HG03520 (cell line): ENCODE data around the gene RETREG3.
"Not testable (repeated sequence)": the region's sequence is repeated elsewhere in the genome, so short reads cannot be mapped to it uniquely, and the experiment has no call there.

Experiments used
- ATAC-seq: cut with Tn5 transposase; IDR thresholded peaks from one replicate; pipeline ENCODE4 v1.9.1; 2021; ENCODE audit warnings: mild to moderate bottlenecking, moderate library complexity; ENCODE audit not compliant: unreplicated experiment

RETREG3 gene

GRCh38 chr17:42554250-42555121 lies 54.7 kb downstream of the RETREG3 start:
- ATAC-seq, result peak; percentile 68

DNA sequence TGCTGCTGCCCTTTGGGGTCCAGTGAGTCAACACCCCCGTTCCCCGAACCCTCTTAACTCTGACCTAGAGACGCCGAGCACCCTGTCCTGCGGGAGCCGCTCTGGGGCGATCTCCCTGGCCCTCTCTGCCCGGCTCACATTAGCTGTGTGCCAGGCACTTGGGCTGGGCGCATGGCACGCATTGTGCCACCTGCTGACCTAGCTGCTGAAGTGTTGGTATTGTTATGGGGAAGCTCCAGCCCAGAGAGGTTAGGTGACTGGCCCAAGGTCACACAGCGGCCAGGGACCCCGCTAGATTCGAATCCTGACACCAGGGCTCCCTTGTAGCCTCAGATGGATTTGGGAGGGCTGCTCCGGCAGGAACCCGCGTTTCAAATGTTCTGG lies 55.3 kb downstream of the RETREG3 start:
- no peak for ATAC-seq

GRCh38 chr17:42553161-42553818 lies 55.9 kb downstream of the RETREG3 start:
- ATAC-seq, result no peak

GRCh38 chr17:42552736-42553135 lies 56.4 kb downstream of the RETREG3 start, which contains the start of gene HSD17B1:
HSD17B1 (plus strand) TSS chr17:42552923; CDS start chr17:42552934, 11 bp downstream.
- ATAC-seq, result not testable (repeated sequence)

DNA sequence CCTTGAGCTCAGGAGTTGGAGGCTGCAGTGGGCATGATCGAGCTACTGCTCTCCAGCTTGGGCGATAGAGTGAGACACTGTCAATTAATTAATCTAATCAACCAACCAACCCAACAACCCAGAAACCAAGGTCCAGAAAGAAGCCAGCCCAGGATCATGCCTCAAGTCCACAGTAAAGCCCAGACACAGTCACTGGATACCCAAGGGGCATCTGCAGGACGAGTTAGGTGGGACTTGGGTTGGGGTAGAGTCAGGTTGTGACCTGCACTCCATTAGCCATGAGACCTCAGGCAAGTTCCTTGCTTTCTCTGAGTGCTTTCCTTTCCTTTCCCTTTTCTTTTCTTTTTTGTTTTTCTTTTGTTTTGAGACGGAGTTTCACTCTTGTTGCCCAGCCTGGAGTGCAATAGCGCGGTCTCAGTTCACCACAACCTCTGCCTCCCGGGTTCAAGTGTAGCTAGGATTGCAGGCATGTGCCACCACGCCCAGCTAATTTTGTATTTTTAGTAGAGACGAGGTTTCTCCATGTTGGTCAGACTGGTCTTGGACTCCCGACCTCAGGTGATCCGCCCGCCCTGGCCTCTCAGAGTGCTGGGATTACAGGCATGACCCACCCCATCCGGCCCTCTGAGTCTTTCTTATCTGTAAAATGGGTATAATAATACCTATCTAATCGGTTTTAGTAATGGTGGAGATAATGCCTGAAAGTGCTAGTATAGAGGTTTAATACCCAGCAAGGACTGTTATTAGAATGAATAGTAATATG lies 60.0 kb downstream of the RETREG3 start:
- no peak for ATAC-seq

DNA sequence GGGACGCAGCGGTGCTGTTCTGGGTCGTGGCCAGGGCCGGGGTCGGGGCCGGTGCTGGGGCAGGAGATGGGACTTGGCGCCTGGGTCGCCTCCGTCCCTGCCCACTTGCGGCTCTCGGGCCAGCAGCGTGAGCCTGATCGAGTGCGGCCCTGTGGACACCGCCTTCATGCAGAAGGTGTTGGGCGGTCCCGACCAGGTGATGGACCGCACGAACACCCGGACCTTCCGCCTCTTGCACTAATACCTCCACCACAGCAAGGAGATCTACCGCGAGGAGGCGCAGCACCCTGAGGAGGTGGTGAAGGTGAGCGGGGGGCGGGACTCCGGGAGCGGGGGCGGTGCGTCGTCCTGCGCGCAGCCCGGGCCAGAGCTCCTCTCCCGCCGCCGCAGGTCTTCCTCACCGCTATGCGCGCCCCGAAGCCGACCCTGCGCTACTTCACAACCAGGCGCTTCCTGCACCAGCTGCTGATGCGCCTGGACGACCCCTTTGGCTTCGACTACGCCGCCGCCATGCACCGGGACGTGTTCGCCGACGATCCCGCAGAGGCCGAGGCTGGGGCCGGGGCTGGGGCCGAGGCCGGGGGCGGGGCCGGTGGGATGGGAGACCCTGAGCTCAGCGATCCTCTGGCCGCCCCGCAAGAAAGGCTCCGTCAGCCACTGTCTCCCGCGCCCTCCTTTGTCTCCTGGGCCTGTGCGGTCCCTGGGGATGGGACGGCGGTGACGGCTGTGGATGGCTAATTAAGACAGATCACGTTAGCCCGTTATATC lies 60.9 kb downstream of the RETREG3 start:
- ATAC-seq, result peak; percentile 63

GRCh38 chr17:42547698-42548069 lies 61.5 kb downstream of the RETREG3 start:
- ATAC-seq, result no peak

DNA sequence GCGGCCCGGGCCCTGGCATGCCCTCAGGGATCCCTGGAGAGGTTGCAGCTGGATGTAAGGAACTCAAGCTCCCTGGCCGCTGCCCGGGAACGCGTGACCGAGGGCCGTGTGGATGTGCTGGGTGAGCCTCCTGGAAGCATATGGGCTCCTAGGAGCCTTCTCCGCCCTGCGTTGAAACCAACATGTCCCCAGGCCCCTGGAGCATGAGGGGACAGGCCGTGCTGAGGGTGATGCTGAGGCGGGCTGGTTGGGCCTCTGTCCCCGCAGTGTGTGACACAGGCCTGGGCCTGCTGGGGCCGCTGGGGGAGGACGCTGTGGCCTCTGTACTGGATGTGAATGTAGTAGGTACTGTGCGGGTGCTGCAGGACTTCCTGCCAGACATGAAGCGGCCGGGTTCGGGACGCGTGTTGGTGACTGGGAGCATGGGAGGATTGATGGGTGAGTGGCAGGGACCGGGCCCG lies 62.1 kb downstream of the RETREG3 start:
- no peak for ATAC-seq

GRCh38 chr17:42545755-42546505 lies 63.2 kb downstream of the RETREG3 start:
- ATAC-seq, result not testable (repeated sequence)

DNA sequence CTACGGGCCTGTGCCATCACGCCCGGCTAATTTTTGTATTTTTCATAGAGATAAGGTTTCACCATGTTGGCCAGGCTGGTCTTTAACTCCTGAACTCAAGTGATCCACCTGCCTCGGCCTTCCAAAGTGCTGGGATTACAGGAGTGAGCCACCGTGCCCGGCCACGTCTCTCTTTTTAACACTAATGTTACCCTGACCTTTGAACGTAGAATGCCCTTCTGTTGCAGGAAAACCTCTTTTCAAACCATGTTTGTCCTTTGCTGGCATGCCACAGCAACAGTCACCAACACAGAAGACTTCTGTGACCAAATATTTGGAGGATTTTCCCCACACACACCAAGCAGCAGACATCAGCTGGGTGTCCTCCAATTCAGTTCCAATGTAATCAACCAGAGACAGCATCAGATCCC lies 64.3 kb downstream of the RETREG3 start:
- no peak for ATAC-seq

DNA sequence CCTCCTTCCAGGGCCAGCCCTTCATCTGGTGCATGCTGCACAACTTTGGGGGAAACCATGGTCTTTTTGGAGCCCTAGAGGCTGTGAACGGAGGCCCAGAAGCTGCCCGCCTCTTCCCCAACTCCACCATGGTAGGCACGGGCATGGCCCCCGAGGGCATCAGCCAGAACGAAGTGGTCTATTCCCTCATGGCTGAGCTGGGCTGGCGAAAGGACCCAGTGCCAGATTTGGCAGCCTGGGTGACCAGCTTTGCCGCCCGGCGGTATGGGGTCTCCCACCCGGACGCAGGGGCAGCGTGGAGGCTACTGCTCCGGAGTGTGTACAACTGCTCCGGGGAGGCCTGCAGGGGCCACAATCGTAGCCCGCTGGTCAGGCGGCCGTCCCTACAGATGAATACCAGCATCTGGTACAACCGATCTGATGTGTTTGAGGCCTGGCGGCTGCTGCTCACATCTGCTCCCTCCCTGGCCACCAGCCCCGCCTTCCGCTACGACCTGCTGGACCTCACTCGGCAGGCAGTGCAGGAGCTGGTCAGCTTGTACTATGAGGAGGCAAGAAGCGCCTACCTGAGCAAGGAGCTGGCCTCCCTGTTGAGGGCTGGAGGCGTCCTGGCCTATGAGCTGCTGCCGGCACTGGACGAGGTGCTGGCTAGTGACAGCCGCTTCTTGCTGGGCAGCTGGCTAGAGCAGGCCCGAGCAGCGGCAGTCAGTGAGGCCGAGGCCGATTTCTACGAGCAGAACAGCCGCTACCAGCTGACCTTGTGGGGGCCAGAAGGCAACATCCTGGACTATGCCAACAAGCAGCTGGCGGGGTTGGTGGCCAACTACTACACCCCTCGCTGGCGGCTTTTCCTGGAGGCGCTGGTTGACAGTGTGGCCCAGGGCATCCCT lies 65.7 kb downstream of the RETREG3 start:
- no peak for ATAC-seq

- ATAC-seq, result no peak
These were observed 67.9 kb downstream of the RETREG3 start for GRCh38 chr17:42541041-42541833.

DNA sequence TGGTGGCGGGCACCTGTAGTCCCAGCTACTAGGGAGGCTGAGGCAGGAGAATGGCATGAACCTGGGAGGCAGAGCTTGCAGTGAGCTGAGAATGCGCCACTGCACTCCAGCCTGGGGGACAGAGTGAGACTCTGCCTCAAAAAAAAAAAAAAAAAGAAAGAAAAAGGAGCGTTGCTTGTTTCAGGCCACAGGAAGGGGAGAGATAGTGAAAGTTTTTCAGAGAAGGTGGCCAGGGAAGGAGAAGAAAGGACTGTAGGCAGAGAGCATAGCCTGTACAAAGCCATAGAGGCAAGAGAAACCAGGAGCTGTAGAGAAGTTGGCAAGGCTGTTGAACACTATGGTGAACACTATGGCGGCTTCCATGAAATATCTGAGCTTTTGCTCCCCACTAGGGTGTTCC lies 68.6 kb downstream of the RETREG3 start:
- not testable (repeated sequence) for ATAC-seq

DNA sequence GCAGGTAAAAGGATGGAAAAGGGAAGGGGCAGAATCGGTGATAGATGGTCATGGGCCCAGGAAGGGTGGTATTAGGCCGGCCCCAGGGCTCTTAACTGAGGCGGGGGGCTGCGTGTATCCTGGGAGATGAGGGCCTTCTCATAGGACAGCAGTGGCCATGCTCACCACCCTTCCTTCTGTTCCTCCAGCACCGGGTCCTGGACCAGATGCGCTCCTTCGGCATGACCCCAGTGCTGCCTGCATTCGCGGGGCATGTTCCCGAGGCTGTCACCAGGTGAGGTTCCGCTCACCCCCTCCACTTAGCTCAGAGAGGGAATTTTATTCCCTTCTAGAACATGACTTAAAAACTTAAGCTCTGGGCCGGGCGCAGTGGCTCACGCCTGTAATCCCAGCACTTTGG lies 70.7 kb downstream of the RETREG3 start:
- no peak for ATAC-seq

DNA sequence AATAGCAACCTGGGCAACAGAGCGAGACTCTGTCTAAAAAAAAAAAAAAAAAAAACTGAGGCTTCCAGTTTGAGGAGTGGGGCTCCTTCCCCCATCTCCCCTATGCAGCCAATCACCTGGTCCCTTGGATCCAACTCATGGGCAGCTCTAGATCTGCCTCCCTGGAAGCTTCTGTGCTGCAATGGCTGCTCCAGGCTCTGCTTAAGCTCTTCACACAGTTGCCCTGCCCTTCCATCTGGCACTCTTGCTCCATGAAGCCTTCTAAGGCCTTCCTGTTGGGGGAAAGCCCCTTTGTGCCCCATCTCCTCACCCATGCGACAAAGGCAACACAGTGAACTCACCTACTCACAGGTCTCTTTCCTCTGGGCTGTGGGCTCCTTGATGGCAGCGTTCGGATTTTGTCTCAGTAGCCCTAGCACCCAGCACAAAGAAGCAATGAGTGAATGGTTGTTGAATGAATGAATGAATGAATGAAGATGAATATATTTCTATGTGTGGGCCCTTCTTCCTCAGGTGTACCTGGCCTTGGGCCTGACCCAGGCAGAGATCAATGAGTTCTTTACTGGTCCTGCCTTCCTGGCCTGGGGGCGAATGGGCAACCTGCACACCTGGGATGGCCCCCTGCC lies 71.2 kb downstream of the RETREG3 start:
- no peak for ATAC-seq

- ATAC-seq, result no peak
These were observed 71.9 kb downstream of the RETREG3 start for GRCh38 chr17:42537156-42537805.
